Adrenal gland (tissue), 5 donors: ENCODE data around the gene FMN1.

Experiments used
- POLR2A ChIP-seq, 2 donors: fragments of 450-650 bp; IDR thresholded peaks; one replicate each; pipeline ENCODE4 v1.6.1; 2017; ENCODE audit warnings: antibody characterized with exemption in 2 of 2, mild to moderate bottlenecking in 2 of 2, moderate library complexity in 1 of 2
- TF ChIP-seq, protein P1 (sequence below), 6 experiments: fragments of 450-650 bp in 4 of 6; fragments of 200-600 bp in 2 of 6; sonication (generic) in 1 of 6; IDR thresholded peaks; 1 replicate in 5 of 6; 2 replicates in 1 of 6; pipeline versions ENCODE4 v1.5.1 to v1.8.0; 2016 to 2021; ENCODE audit warnings: antibody characterized with exemption in 6 of 6, mild to moderate bottlenecking in 2 of 6, moderate library complexity in 1 of 6
- donor health status: DM: no; HTN: no; CAD: no.

DNA sequence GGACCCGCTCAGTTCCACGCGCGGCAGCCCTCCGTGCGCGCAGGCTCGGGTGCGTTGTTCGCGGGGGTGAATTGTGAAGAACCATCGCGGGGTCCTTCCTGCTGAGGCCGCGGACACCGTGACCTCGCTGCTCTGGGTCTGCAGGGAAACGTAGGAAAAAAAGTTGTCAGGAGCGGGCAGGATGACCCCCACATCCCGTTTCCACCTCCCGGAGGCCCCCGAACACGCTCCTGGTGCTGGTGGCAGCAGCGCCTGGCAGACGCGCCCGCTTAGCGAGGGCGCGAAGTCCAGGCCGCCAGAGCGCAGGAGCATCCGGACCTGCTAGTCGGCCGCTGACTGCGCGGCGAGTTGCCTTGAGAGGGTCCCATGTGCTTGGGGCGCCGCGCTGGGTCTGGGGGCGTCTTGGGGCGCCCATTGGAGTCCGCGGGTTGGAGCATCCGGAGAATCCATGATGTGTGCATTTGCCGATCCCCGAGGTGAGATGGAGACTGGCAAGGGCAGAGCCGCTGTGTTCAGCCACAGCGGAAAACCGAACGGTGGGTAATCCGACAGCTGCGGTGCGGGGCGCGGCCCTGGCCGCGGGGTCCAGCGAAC, 476.2 kb downstream of the FMN1 start:
- no peak for TF ChIP-seq POLR2A (IDR thresholded peaks at IDR 0.05)
- TF ChIP-seq, protein P1, sequence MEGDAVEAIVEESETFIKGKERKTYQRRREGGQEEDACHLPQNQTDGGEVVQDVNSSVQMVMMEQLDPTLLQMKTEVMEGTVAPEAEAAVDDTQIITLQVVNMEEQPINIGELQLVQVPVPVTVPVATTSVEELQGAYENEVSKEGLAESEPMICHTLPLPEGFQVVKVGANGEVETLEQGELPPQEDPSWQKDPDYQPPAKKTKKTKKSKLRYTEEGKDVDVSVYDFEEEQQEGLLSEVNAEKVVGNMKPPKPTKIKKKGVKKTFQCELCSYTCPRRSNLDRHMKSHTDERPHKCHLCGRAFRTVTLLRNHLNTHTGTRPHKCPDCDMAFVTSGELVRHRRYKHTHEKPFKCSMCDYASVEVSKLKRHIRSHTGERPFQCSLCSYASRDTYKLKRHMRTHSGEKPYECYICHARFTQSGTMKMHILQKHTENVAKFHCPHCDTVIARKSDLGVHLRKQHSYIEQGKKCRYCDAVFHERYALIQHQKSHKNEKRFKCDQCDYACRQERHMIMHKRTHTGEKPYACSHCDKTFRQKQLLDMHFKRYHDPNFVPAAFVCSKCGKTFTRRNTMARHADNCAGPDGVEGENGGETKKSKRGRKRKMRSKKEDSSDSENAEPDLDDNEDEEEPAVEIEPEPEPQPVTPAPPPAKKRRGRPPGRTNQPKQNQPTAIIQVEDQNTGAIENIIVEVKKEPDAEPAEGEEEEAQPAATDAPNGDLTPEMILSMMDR (IDR thresholded peaks at IDR 0.05) = no peak
